SH-SY5Y (cell line): ENCODE data around the gene RPS6KA3.

Experiments
- GATA2 ChIP-seq: IDR thresholded peaks from 2 replicates; pipeline ENCODE4 v1.6.1; 2011; ENCODE audit warnings: mild to moderate bottlenecking, low read depth, low read length
- GATA3 ChIP-seq: IDR thresholded peaks from 2 replicates; pipeline ENCODE4 v1.6.1; 2011; ENCODE audit warnings: low read depth, mild to moderate bottlenecking, low read length, moderate library complexity

DNA sequence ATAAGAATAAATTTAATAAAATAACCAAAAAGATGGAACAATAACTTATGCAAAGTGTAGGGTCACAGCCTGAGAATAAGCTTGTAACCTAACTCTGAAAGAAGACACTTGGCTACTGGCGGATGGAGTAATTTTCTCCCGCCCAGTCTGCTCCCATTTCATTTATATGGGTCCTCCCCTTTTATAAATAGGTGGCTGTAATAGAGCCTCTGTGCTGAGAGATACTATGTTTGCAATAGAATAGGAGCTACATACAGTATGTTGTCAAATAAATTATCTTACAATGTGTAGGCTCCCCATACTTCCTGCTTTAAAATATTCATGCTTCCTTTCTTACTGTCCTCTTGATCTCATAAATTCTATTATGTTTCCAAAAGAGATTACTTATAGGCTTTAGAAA lies 28.2 kb upstream of the RPS6KA3 start:
- TF ChIP-seq GATA2 (no peak), GATA3 (no peak)
